SK-N-SH treated with all-trans-retinoic acid at 6 μM for 48 hours (cell line): Measurements from ENCODE around the gene LMTK2.

Source experiments
- ATAC-seq: fragments of 200-7000 bp; cut with Tn5 transposase; 3 replicates; pipeline ENCODE4 v1.9.1; 2020; ENCODE audit warnings: mild to moderate bottlenecking, moderate library complexity
- ARNTL ChIP-seq: fragments of 450-650 bp; formaldehyde crosslinking; IDR thresholded peaks from 2 replicates; pipeline ENCODE4 v1.5.0; 2020; ENCODE audit warnings: low read depth, mild to moderate bottlenecking, moderate library complexity, borderline replicate concordance
- BACH2 ChIP-seq: fragments of 250-450 bp; sonication (Bioruptor Pico); IDR thresholded peaks from 2 replicates; pipeline ENCODE4 v1.9.0; 2021; ENCODE audit warnings: mild to moderate bottlenecking, borderline replicate concordance
- CSDC2 ChIP-seq: fragments of 250-450 bp; sonication (Bioruptor Pico); IDR thresholded peaks from 2 replicates; pipeline ENCODE4 v1.5.0; 2020; ENCODE audit warnings: mild to moderate bottlenecking, moderate library complexity
- GLIS3 ChIP-seq: fragments of 250-450 bp; sonication (Bioruptor Pico); IDR thresholded peaks from 2 replicates; pipeline ENCODE4 v1.5.0; 2020; ENCODE audit warnings: mild to moderate bottlenecking, moderate library complexity
- OSR1 ChIP-seq: fragments of 250-450 bp; sonication (Bioruptor Pico); IDR thresholded peaks from 2 replicates; pipeline ENCODE4 v1.8.0; 2022; ENCODE audit warnings: moderate library complexity, mild to moderate bottlenecking, inconsistent platforms
- PATZ1 ChIP-seq: fragments of 250-450 bp; sonication (Bioruptor Pico); IDR thresholded peaks from 2 replicates; pipeline ENCODE4 v1.8.0; 2020; ENCODE audit warnings: mild to moderate bottlenecking, moderate library complexity, borderline replicate concordance
- POU6F1 ChIP-seq: fragments of 250-450 bp; sonication (Bioruptor Pico); IDR thresholded peaks from 2 replicates; pipeline ENCODE4 v1.8.0; 2021; ENCODE audit warnings: low read depth, mild to moderate bottlenecking, moderate library complexity, borderline replicate concordance
- PPARA ChIP-seq: fragments of 250-450 bp; sonication (Bioruptor Pico); IDR thresholded peaks from 2 replicates; pipeline ENCODE4 v1.5.0; 2020; ENCODE audit warnings: mild to moderate bottlenecking, borderline replicate concordance
- RARB ChIP-seq: fragments of 250-450 bp; sonication (Bioruptor Pico); IDR thresholded peaks from 2 replicates; pipeline ENCODE4 v1.8.0; 2021; ENCODE audit warnings: mild to moderate bottlenecking, moderate library complexity
- TOX ChIP-seq: fragments of 250-450 bp; sonication (Bioruptor Pico); IDR thresholded peaks from 2 replicates; pipeline ENCODE4 v1.8.0; 2021; ENCODE audit warnings: mild to moderate bottlenecking, moderate library complexity, borderline replicate concordance
- TSHZ2 ChIP-seq: fragments of 250-450 bp; sonication (Bioruptor Pico); IDR thresholded peaks from 2 replicates; pipeline ENCODE4 v1.5.0; 2020; ENCODE audit warnings: mild to moderate bottlenecking, moderate library complexity
- ZC3H10 ChIP-seq: fragments of 250-450 bp; sonication (Bioruptor Pico); IDR thresholded peaks from 2 replicates; pipeline ENCODE4 v1.5.1; 2021; ENCODE audit warnings: mild to moderate bottlenecking, moderate library complexity
- ZFP3 ChIP-seq: fragments of 250-450 bp; sonication (Bioruptor Pico); IDR thresholded peaks from 2 replicates; pipeline ENCODE4 v1.5.0; 2020; ENCODE audit warnings: mild to moderate bottlenecking, moderate library complexity
- ZFP30 ChIP-seq: fragments of 450-650 bp; formaldehyde crosslinking; IDR thresholded peaks from 2 replicates; pipeline ENCODE4 v1.5.0; 2022; ENCODE audit warnings: mild to moderate bottlenecking, moderate library complexity
- ZNF8 ChIP-seq: fragments of 450-650 bp; formaldehyde crosslinking; IDR thresholded peaks from 2 replicates; pipeline ENCODE4 v1.5.0; 2020; ENCODE audit warnings: mild to moderate bottlenecking, moderate library complexity
- TF ChIP-seq, protein P1 (sequence below): fragments of 250-450 bp; sonication (Bioruptor Pico); IDR thresholded peaks from 2 replicates; pipeline ENCODE4 v1.5.1; 2021; ENCODE audit warnings: mild to moderate bottlenecking, moderate library complexity

The LMTK2 gene

GRCh38 chr7:98192781-98193457 lies 86.3 kb downstream of the LMTK2 start:
- no peak for ATAC-seq
- no peak for TF ChIP-seq ZFP3
- TF ChIP-seq TSHZ2 (CRISPR knock-in tag), result no peak
- TF ChIP-seq OSR1 (CRISPR knock-in tag), result no peak
- TF ChIP-seq RARB, result no peak
- no peak for TF ChIP-seq BACH2 (CRISPR knock-in tag)

- no peak for ATAC-seq
Observed at GRCh38 chr7:98193474-98194180, 87.0 kb downstream of the LMTK2 start.

GRCh38 chr7:98194186-98194585 lies 87.5 kb downstream of the LMTK2 start:
- ATAC-seq, result no peak

More at GRCh38 chr7:98193474-98194180, 87.0 kb downstream of the LMTK2 start:
- TF ChIP-seq PPARA (CRISPR knock-in tag) (no peak), ZNF8 (CRISPR knock-in tag) (no peak), POU6F1 (CRISPR knock-in tag) (no peak), GLIS3 (no peak), RARB (no peak), CSDC2 (CRISPR knock-in tag) (no peak), ZC3H10 (CRISPR knock-in tag) (no peak), ZFP30 (CRISPR knock-in tag) (no peak)

DNA sequence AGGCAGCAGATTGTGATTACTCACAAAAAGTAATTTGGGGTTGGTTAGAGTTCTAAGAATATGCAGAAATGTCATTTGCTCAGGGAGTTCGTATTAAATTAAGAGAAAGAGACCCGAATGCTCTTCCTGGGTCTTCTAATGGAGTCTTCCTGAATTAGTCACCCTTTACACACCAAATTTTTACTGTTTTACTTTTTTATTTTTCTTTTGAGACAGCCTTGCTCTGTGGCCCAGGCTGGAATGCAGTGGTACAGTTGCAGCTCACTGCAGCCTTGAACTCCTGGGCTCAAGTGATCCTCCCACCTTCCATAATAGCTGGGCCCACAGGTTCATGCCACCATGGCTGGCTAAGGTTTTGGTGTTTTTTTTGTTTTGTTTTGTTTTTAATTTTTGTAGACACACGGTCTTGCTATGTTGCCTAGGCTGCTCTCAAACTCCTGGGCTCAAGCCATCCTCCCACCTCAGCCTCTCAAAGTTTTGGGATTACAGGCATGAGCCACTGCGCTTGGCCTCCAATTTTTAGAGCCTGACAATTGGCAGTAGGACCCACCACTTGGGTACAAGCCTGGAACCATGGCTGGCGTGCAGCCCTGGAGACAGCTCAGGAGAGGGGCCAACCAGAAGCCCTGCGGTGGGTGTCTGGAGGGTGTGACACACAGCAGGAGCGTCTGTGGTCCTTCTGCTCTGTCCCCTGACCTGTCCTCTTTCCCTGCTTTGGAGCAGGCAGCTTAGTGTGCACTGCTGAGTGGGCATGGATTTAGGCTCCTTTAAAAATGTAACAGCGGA lies 88.2 kb downstream of the LMTK2 start:
- no peak for ATAC-seq
- TF ChIP-seq ZFP3 (no peak), GLIS3 (no peak), TSHZ2 (CRISPR knock-in tag) (no peak)

More at GRCh38 chr7:98194186-98194585, 87.5 kb downstream of the LMTK2 start:
- TF ChIP-seq ARNTL (CRISPR knock-in tag), result no peak

DNA sequence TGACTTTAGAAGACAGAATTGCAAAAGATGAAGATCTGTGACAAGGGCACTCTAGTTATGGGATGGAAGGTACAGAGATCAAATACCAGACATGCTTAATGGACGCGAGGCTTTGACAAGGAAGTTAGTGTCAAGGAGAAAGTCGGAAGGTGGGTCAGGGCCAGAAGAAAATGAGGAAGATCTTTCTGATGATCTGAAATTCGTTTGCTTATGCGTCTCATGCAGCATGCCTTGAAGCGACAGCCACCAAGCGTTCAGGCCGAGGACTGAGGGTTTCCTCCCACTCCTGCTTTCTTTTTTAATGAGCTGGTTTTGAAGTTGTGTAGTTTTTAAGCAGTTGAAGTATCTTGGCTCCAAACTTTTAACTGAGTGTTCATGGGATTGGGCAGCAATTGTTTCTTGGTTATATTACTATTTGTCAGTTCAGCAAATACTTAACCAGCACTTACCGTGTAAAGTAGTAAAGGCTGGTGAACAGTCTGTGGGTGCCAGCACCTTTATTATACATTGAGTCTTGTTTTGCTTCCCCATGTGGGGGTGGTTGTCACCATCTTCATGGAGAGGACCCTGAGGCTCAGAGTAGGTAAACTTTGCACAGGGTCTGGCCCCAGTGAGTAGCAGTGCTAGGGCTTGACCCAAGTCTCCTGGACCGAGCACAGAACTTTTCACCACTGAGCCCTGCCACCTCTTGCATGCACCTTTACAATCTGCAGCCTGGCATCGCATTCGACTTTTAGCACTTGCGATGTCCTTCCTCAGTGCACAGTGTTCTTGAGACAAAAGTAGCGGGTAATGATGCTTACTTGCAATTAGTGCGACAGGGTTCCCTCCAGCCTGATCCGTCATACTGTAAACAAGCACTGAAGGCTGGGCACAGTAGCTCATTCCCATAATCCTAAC lies 90.3 kb downstream of the LMTK2 start:
- TF ChIP-seq ZNF8 (CRISPR knock-in tag) (no peak), ARNTL (CRISPR knock-in tag) (no peak), CSDC2 (CRISPR knock-in tag) (no peak), PATZ1 (CRISPR knock-in tag) (no peak), TOX (CRISPR knock-in tag) (no peak), PPARA (CRISPR knock-in tag) (no peak), OSR1 (CRISPR knock-in tag) (no peak), RARB (no peak)
- TF ChIP-seq, protein P1, sequence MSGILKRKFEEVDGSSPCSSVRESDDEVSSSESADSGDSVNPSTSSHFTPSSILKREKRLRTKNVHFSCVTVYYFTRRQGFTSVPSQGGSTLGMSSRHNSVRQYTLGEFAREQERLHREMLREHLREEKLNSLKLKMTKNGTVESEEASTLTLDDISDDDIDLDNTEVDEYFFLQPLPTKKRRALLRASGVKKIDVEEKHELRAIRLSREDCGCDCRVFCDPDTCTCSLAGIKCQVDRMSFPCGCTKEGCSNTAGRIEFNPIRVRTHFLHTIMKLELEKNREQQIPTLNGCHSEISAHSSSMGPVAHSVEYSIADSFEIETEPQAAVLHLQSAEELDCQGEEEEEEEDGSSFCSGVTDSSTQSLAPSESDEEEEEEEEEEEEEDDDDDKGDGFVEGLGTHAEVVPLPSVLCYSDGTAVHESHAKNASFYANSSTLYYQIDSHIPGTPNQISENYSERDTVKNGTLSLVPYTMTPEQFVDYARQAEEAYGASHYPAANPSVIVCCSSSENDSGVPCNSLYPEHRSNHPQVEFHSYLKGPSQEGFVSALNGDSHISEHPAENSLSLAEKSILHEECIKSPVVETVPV (CRISPR knock-in tag), result no peak
- TF ChIP-seq, all 23 proteins: peak for 0
- no peak for ATAC-seq
